Gastrocnemius medialis (tissue), 4 donors: ENCODE data around the gene COL23A1.
"Not testable (repeated sequence)": the region's sequence is repeated elsewhere in the genome, so short reads cannot be mapped to it uniquely, and the experiment has no call there.

Source experiments
- CTCF ChIP-seq, 5 experiments: fragments of 450-650 bp in 3 of 5; fragments of 200-600 bp in 2 of 5; sonication (generic) in 2 of 5; IDR thresholded peaks in 4 of 5; conservative IDR thresholded peaks in 1 of 5; 1 replicate in 4 of 5; 2 replicates in 1 of 5; pipeline ENCODE4 v1.5.1; 2016 to 2019; ENCODE audit warnings: antibody characterized with exemption in 5 of 5, mild to moderate bottlenecking in 3 of 5, moderate library complexity in 3 of 5
- POLR2A ChIP-seq, 2 donors: fragments of 450-650 bp; IDR thresholded peaks; one replicate each; pipeline ENCODE4 v1.6.1; 2017; ENCODE audit warnings: antibody characterized with exemption in 2 of 2, mild to moderate bottlenecking in 2 of 2, moderate library complexity in 2 of 2

GRCh38 chr5:178198151-178198550 is 392.0 kb downstream of the COL23A1 start:
- not testable (repeated sequence) for TF ChIP-seq POLR2A (IDR thresholded peaks at IDR 0.05); CTCF (IDR thresholded peaks at IDR 0.05 in 4 of 5, conservative IDR thresholded peaks at IDR 0.05 in 1 of 5)
